GM23338 (cell line): ENCODE results near the gene TCF7L1.

Experiments used
- EZH2 ChIP-seq: fragments of 200-600 bp; sonication (generic); IDR thresholded peaks from one replicate; pipeline ENCODE4 v1.8.0; 2017; ENCODE audit warnings: antibody characterized with exemption, mild to moderate bottlenecking, low read depth; ENCODE audit not compliant: unreplicated experiment
- EZH2phosphoT487 ChIP-seq: fragments of 200-600 bp; sonication (generic); IDR thresholded peaks from one replicate; pipeline ENCODE4 v1.8.1; 2018; ENCODE audit warnings: antibody characterized with exemption; ENCODE audit not compliant: unreplicated experiment
- JUNB ChIP-seq: IDR thresholded peaks from one replicate; pipeline ENCODE4 v1.6.1; 2016; ENCODE audit warnings: antibody characterized with exemption; ENCODE audit not compliant: unreplicated experiment
- POLR2AphosphoS5 ChIP-seq: IDR thresholded peaks from 2 replicates; pipeline ENCODE4 v1.6.1; 2016; ENCODE audit warnings: antibody characterized with exemption, low read depth
- REST ChIP-seq: IDR thresholded peaks from one replicate; pipeline ENCODE4 v1.6.1; 2018; ENCODE audit warnings: antibody characterized with exemption; ENCODE audit not compliant: unreplicated experiment
- ZNF114 ChIP-seq: fragments of 250-450 bp; sonication (Bioruptor Pico); IDR thresholded peaks from 2 replicates; pipeline ENCODE4 v1.5.0; 2020; ENCODE audit warnings: mild to moderate bottlenecking, moderate library complexity
- ZNF331 ChIP-seq: fragments of 250-450 bp; sonication (Bioruptor Pico); IDR thresholded peaks from 2 replicates; pipeline ENCODE4 v1.5.0; 2020; ENCODE audit warnings: low read depth, mild to moderate bottlenecking, moderate library complexity
- TF ChIP-seq, protein P1 (sequence below), 2 experiments: fragments of 200-600 bp in 1 of 2; sonication (generic) in 1 of 2; conservative IDR thresholded peaks; 2 replicates each; pipeline versions ENCODE4 v1.5.1 to v1.6.1; 2016 to 2017; ENCODE audit warnings: antibody characterized with exemption in 2 of 2, low read depth in 2 of 2, mild to moderate bottlenecking in 2 of 2, moderate library complexity in 1 of 2
- TF ChIP-seq, protein P2 (sequence below): IDR thresholded peaks from 2 replicates; pipeline ENCODE4 v1.6.1; 2016; ENCODE audit warnings: antibody characterized with exemption

DNA sequence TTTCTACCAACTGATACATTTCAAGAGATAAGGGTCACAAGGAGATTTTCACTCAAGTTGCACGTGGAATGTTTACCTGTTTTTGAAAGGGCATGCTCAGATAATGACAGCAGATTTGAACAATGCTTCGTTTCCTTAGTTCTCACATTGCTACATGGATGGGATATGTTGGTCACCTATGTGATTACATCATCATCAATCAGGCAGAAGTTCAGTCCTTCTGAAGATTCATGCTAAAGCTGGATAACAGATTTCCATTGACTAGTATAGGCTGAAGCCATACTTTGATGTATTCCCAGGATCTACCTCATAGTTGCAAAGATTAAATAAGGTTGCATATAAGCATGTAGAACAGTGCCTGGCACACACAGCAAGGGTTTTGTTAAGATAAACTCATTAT is 19.7 kb downstream of the TCF7L1 start:
- TF ChIP-seq POLR2AphosphoS5: no peak
- TF ChIP-seq, protein P1, sequence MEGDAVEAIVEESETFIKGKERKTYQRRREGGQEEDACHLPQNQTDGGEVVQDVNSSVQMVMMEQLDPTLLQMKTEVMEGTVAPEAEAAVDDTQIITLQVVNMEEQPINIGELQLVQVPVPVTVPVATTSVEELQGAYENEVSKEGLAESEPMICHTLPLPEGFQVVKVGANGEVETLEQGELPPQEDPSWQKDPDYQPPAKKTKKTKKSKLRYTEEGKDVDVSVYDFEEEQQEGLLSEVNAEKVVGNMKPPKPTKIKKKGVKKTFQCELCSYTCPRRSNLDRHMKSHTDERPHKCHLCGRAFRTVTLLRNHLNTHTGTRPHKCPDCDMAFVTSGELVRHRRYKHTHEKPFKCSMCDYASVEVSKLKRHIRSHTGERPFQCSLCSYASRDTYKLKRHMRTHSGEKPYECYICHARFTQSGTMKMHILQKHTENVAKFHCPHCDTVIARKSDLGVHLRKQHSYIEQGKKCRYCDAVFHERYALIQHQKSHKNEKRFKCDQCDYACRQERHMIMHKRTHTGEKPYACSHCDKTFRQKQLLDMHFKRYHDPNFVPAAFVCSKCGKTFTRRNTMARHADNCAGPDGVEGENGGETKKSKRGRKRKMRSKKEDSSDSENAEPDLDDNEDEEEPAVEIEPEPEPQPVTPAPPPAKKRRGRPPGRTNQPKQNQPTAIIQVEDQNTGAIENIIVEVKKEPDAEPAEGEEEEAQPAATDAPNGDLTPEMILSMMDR (conservative IDR thresholded peaks at IDR 0.05; ENCODE audit: low read depth in 2 of 2): no peak
- no peak for TF ChIP-seq EZH2
- no peak for TF ChIP-seq REST
- TF ChIP-seq, protein P2, sequence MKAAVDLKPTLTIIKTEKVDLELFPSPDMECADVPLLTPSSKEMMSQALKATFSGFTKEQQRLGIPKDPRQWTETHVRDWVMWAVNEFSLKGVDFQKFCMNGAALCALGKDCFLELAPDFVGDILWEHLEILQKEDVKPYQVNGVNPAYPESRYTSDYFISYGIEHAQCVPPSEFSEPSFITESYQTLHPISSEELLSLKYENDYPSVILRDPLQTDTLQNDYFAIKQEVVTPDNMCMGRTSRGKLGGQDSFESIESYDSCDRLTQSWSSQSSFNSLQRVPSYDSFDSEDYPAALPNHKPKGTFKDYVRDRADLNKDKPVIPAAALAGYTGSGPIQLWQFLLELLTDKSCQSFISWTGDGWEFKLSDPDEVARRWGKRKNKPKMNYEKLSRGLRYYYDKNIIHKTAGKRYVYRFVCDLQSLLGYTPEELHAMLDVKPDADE: no peak
- no peak for TF ChIP-seq JUNB
- no peak for TF ChIP-seq EZH2phosphoT487
- TF ChIP-seq ZNF331: no peak
- TF ChIP-seq ZNF114: no peak
